KMS-11 (cell line): ENCODE data around the gene PRXL2A.
A peak's percentile ranks its signal among the peaks of the same experiment; 100 is the strongest.

ENCODE experiments used
- H2AFZ ChIP-seq: fragments of 200-600 bp; sonication (generic); 2 replicates; pipeline ENCODE4 v1.6.1; 2016; ENCODE audit warnings: antibody characterized with exemption, mixed run types, low read depth
- H3K27ac ChIP-seq: fragments of 200-600 bp; sonication (generic); 2 replicates; pipeline ENCODE4 v1.6.1; 2016; ENCODE audit warnings: mild to moderate bottlenecking, mixed run types
- H3K27me3 ChIP-seq: fragments of 200-600 bp; sonication (generic); 2 replicates; pipeline ENCODE4 v1.6.1; 2017; ENCODE audit warnings: mild to moderate bottlenecking, low read depth, mixed run types, moderate library complexity; ENCODE audit not compliant: insufficient read depth
- H3K36me3 ChIP-seq: fragments of 200-600 bp; sonication (generic); 2 replicates; pipeline ENCODE4 v1.6.1; 2017; ENCODE audit warnings: mild to moderate bottlenecking, mixed run types; ENCODE audit not compliant: insufficient read depth
- H3K4me1 ChIP-seq: fragments of 200-600 bp; sonication (generic); 2 replicates; pipeline ENCODE4 v1.6.1; 2016; ENCODE audit warnings: mild to moderate bottlenecking, low read depth, mixed run types; ENCODE audit not compliant: poor library complexity, severe bottlenecking
- H3K4me2 ChIP-seq: fragments of 200-600 bp; sonication (generic); 2 replicates; pipeline ENCODE4 v1.7.0; 2016; ENCODE audit warnings: mild to moderate bottlenecking, mixed run types
- H3K4me3 ChIP-seq: fragments of 200-600 bp; sonication (generic); IDR thresholded peaks from 2 replicates; pipeline ENCODE4 v1.6.1; 2017; ENCODE audit warnings: low read depth, low read length, mixed read lengths; ENCODE audit not compliant: insufficient read depth
- H3K79me2 ChIP-seq: fragments of 200-600 bp; sonication (generic); 2 replicates; pipeline ENCODE4 v1.6.1; 2016; ENCODE audit warnings: low read depth, mixed run types; ENCODE audit not compliant: insufficient read depth
- H3K9ac ChIP-seq: fragments of 200-600 bp; sonication (generic); 2 replicates; pipeline ENCODE4 v1.6.1; 2016; ENCODE audit warnings: mild to moderate bottlenecking, mixed run types
- H4K20me1 ChIP-seq: fragments of 200-600 bp; sonication (generic); 2 replicates; pipeline ENCODE4 v1.6.1; 2016; ENCODE audit warnings: mild to moderate bottlenecking, mixed run types; ENCODE audit not compliant: insufficient read depth
- TF ChIP-seq, protein P1 (sequence below): fragments of 200-600 bp; sonication (generic); conservative IDR thresholded peaks from 2 replicates; pipeline ENCODE4 v1.6.1; 2017; ENCODE audit warnings: low read depth, mild to moderate bottlenecking, antibody characterized with exemption, low read length, moderate library complexity, mixed read lengths

The PRXL2A gene

DNA sequence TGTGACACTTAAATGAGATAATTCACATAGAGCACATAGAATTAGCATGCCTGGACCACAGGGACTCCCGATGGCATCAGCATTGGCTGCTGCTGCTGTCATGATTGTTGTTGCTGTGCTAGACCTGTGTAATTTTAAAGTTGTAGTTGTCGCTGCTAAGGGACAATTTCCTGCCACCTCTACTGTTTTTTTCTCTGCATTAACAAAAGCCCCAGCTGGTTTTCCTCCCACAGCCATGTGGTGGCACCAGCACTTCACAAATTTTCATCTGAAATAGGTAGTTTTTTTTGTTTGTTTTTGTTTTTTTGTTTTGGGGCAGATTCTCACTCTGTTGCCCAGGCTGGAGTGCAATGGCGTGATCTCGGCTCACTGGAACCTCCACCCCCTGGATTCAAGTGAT is 25.4 kb upstream of the PRXL2A start:
- H3K27ac ChIP-seq: no peak overlapping the region
- H3K36me3 ChIP-seq: no peaks in the 10 kb centered on the region
- H3K27me3 ChIP-seq: no peaks in the 10 kb centered on the region
- no peaks in the 10 kb centered on the region for H3K79me2 ChIP-seq
- H2AFZ ChIP-seq: peak overlapping the region; percentile 11; the same call in 1 of the 2 replicates
- H3K9ac ChIP-seq: no peak overlapping the region
- no peak overlapping the region for H3K4me2 ChIP-seq
- H3K4me3 ChIP-seq: no peak overlapping the region
- H4K20me1 ChIP-seq: no peaks in the 10 kb centered on the region
- TF ChIP-seq, protein P1, sequence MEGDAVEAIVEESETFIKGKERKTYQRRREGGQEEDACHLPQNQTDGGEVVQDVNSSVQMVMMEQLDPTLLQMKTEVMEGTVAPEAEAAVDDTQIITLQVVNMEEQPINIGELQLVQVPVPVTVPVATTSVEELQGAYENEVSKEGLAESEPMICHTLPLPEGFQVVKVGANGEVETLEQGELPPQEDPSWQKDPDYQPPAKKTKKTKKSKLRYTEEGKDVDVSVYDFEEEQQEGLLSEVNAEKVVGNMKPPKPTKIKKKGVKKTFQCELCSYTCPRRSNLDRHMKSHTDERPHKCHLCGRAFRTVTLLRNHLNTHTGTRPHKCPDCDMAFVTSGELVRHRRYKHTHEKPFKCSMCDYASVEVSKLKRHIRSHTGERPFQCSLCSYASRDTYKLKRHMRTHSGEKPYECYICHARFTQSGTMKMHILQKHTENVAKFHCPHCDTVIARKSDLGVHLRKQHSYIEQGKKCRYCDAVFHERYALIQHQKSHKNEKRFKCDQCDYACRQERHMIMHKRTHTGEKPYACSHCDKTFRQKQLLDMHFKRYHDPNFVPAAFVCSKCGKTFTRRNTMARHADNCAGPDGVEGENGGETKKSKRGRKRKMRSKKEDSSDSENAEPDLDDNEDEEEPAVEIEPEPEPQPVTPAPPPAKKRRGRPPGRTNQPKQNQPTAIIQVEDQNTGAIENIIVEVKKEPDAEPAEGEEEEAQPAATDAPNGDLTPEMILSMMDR: peak; percentile 47
- H3K4me1 ChIP-seq: no peaks in the 10 kb centered on the region

DNA sequence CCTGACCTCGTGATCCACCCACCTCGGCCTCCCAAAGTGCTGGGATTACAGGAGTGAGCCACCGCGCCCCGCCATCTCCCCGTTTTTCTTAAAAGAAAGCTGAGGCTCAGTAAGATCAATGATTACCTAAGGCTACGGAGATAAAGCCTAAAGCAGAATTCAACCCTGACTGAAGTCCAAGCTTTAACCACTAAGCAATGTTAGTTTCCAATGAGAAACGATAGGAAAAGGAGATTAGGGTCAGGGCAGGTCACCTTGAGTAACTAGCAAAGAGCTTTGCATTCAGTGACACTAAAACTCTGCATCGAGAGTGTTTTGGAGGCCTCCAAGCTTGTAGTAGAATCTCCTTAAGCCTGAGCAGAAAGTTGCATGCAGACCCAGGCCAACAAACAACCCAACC is 17.6 kb upstream of the PRXL2A start:
- no peaks in the 10 kb centered on the region for H4K20me1 ChIP-seq
- H3K9ac ChIP-seq: no peak overlapping the region
- H3K36me3 ChIP-seq: no peaks in the 10 kb centered on the region
- no peak overlapping the region for H2AFZ ChIP-seq
- H3K4me1 ChIP-seq: no peaks in the 10 kb centered on the region
- H3K27ac ChIP-seq: no peak overlapping the region
- no peak overlapping the region for H3K4me2 ChIP-seq
- H3K79me2 ChIP-seq: no peaks in the 10 kb centered on the region
- H3K27me3 ChIP-seq: no peaks in the 10 kb centered on the region
- H3K4me3 ChIP-seq: no peak overlapping the region
- TF ChIP-seq, protein P1: no peak

DNA sequence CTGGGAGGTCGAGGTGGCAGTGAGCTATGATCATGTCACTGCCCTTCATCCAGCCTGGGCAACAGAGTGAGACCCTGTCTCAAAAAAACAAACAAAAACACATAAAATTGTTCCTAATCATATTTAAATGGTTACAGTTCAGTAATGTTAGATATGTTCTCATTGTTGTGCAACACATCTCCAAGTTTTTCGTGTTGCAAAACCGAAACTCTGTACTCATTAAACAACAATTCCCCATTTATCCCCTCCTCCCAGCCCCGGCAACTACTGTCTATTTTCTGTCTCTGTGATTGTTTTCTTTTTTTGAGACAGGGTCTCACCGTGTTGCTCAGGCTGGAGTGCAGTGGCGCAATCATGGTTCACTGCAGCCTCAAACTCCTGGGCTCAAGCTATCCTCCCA is 16.1 kb upstream of the PRXL2A start:
- H3K36me3 ChIP-seq: no peaks in the 10 kb centered on the region
- H4K20me1 ChIP-seq: no peaks in the 10 kb centered on the region
- no peak overlapping the region for H3K9ac ChIP-seq
- H3K4me3 ChIP-seq: no peak overlapping the region
- H3K79me2 ChIP-seq: no peaks in the 10 kb centered on the region
- H3K4me2 ChIP-seq: no peak overlapping the region
- H2AFZ ChIP-seq: no peak overlapping the region
- no peaks in the 10 kb centered on the region for H3K27me3 ChIP-seq
- H3K27ac ChIP-seq: no peak overlapping the region
- no peaks in the 10 kb centered on the region for H3K4me1 ChIP-seq
- TF ChIP-seq, protein P1: no peak

DNA sequence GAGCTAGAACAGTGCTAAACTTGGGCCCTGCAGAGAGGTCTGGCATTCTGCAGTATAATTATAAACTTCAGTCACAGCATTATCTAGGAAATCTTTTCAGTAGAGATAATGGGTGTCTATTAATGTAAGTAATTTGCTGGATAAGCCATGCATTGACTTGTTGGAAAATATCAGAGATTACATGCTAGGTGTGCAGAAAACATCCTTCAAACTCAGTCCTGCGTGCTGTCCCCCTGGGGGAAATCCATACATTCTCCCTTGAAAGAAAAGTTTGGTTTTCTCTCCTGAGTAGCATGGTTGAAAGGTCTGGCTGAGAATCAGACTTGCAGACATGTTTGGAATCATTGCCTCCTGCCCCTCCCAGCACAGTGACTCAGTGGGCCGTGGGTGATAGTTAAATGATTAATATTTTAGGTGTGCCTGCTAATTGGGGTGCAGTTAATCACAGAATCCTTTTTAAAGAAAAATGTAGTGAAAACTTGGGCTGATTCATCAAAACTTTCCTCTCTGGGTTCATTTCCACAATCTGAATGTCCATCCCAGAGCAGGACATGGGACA is 13.9 kb upstream of the PRXL2A start:
- no peak overlapping the region for H2AFZ ChIP-seq
- no peak overlapping the region for H3K27ac ChIP-seq
- H3K9ac ChIP-seq: no peak overlapping the region
- H3K4me1 ChIP-seq: no peaks in the 10 kb centered on the region
- H3K4me2 ChIP-seq: no peak overlapping the region
- no peaks in the 10 kb centered on the region for H4K20me1 ChIP-seq
- H3K27me3 ChIP-seq: no peaks in the 10 kb centered on the region
- no peak overlapping the region for H3K4me3 ChIP-seq
- no peaks in the 10 kb centered on the region for H3K36me3 ChIP-seq
- H3K79me2 ChIP-seq: no peaks in the 10 kb centered on the region
- TF ChIP-seq, protein P1: no peak

DNA sequence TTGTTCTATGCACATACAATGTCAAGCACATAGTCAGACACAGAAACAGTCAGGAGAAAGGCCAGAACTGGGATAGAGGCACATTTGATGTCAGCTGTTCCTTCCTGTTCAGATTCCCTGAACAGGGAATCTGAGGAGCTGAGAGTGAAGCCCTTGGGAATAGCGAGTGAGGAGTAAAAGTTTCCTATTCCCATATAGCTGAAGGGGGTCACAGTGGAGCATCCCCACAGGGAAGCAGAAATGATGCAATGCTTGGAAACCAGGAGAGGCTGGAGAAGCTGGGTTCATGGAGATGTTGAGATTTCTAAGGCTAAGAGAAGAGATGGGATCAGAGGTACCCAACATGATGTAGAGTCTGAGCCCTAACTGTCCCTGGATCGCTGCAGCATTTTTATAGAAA is 11.3 kb upstream of the PRXL2A start:
- no peak overlapping the region for H3K4me2 ChIP-seq

More for the DNA sequence above, 11.3 kb upstream of the PRXL2A start:
- TF ChIP-seq, protein P1: no peak
- Histone ChIP-seq H4K20me1 (no peaks in the 10 kb centered on the region), H2AFZ (no peak overlapping the region), H3K9ac (no peak overlapping the region), H3K36me3 (no peaks in the 10 kb centered on the region), H3K4me1 (no peaks in the 10 kb centered on the region), H3K79me2 (no peaks in the 10 kb centered on the region), H3K4me3 (no peak overlapping the region), H3K27ac (no peak overlapping the region), H3K27me3 (no peaks in the 10 kb centered on the region)
